ENCODE data around the gene ROBO1. TPM values are rescaled to one million over a fixed set of nuclear protein-coding genes. Genes with fewer than 3 reads are reported as not detected.

ROBO1 gene
- total and polyA plus RNA-seq, 2 of the 8 experiments (the other 6 are each of a cell fraction or from before 2014, with no cell fraction given), result 51.4 to 91.0 TPM

GRCh38 chr3:79203144-79203519, 564.7 kb downstream of the ROBO1 start:
- H4K5ac ChIP-seq (ENCODE audit: insufficient read length, low read depth, low read length), result no peak overlapping the region
- H3K23me2 ChIP-seq (ENCODE audit: low read depth, low read length), result no peaks in the 10 kb centered on the region
- no peak overlapping the region for H3K4ac ChIP-seq (replicated peaks; ENCODE audit: insufficient read length, low read depth, low read length)
- H2AFZ ChIP-seq (ENCODE audit: low read length), result no peak overlapping the region; the same call in 1 of the 2 replicates
- ChIA-PET CTCF (ENCODE audit: partially characterized antibody) (interaction anchor here (1.8 kb wide), 1 partner anchor 9 kb away, joined by 5 read pairs; no protein-coding TSS in a partner anchor), POLR2A (ENCODE audit: partially characterized antibody) (no interaction called here)
- H3K36me3 ChIP-seq (ENCODE audit: control insufficient read depth in 2 of 4, insufficient read depth in 4 of 4, low read length in 3 of 4), result no peaks in the 10 kb centered on the region
- peak overlapping the region in 2 of 4 experiments; percentile 7 to 42; a peak in 5 of 8 replicates for H3K4me3 ChIP-seq (ENCODE audit: extremely low read depth in 1 of 4, insufficient read depth in 2 of 4, low read depth in 3 of 4, low read length in 4 of 4)
- WGBS, 2 experiments (ENCODE audit: extremely low coverage in 1 of 2, insufficient coverage in 1 of 2, insufficient read length in 1 of 2, insufficient replicate concordance in 2 of 2, low coverage in 1 of 2, low lambda C conversion rate in 2 of 2, missing lambda C conversion rate in 1 of 2), result 2% methylated on average over 3 of the region's 3 CpGs; no CpG with 5 or more reads in 1 of the 2 experiments
- no peak overlapping the region for H2BK15ac ChIP-seq (ENCODE audit: low read length)
- no peaks in the 10 kb centered on the region for H4K20me1 ChIP-seq (replicated peaks in 1 of 2; ENCODE audit: control insufficient read depth in 1 of 2, insufficient read depth in 2 of 2, low read length in 2 of 2)
- H2AK5ac ChIP-seq (ENCODE audit: low read depth, low read length), result no peak overlapping the region
- no peaks in the 10 kb centered on the region for H3K79me2 ChIP-seq (ENCODE audit: control insufficient read depth in 1 of 2, insufficient read depth in 2 of 2, low read length in 2 of 2)
- H3K4me1 ChIP-seq (replicated peaks in 1 of 4; ENCODE audit: control insufficient read depth in 3 of 4, insufficient read depth in 4 of 4, low read length in 3 of 4), result peaks cover 2 to 10% (median 6%) of the 10 kb centered on the region in 4 experiments; a peak in 5 of 7 replicates
- no peaks in the 10 kb centered on the region for H3K9me3 ChIP-seq (ENCODE audit: insufficient read depth in 2 of 2, low read depth in 1 of 2, low read length in 1 of 2)
- no peak overlapping the region for H4K91ac ChIP-seq (replicated peaks; ENCODE audit: insufficient read length, low read length)
- no peak overlapping the region for H2BK5ac ChIP-seq (ENCODE audit: low read depth, low read length)
- DNase-seq (ENCODE audit: low read depth in 1 of 2, low spot score in 2 of 2), result no peak
- H2BK20ac ChIP-seq (ENCODE audit: low read length), result no peak overlapping the region; the same call in 1 of the 2 replicates
- H2BK12ac ChIP-seq (ENCODE audit: low read depth, low read length), result no peak overlapping the region; the same call in 1 of the 2 replicates
- no peak overlapping the region for H3K14ac ChIP-seq (ENCODE audit: insufficient read length)
- FAIRE-seq, result peak; percentile 45
- H2BK120ac ChIP-seq (replicated peaks; ENCODE audit: low read depth, low read length), result no peak overlapping the region
- no peaks in the 10 kb centered on the region for H3K79me1 ChIP-seq (ENCODE audit: low read depth, low read length)
- no peak overlapping the region for H3K9ac ChIP-seq (replicated peaks in 1 of 4; ENCODE audit: extremely low read depth in 1 of 4, low read depth in 3 of 4, low read length in 3 of 4)
- H3K23ac ChIP-seq (ENCODE audit: insufficient read length), result no peak overlapping the region
- no peak overlapping the region; the same call in 1 of the 2 replicates for H3K18ac ChIP-seq (ENCODE audit: extremely low read depth, low read length)
- no peak overlapping the region for H4K8ac ChIP-seq (ENCODE audit: extremely low read depth, insufficient read depth, low read length)
- no peak overlapping the region for H3K56ac ChIP-seq (replicated peaks; ENCODE audit: insufficient read length, low read depth, low read length)
- H3K4me2 ChIP-seq (ENCODE audit: insufficient read depth in 1 of 2, low read depth in 2 of 2, low read length in 2 of 2), result peak overlapping the region; percentile 63 to 65
- no peak overlapping the region for H3K27ac ChIP-seq (ENCODE audit: low read depth, low read length)
- H3K27me3 ChIP-seq (replicated peaks in 1 of 4; ENCODE audit: control insufficient read depth in 3 of 4, extremely low read depth in 1 of 4, insufficient read depth in 3 of 4, low read length in 3 of 4), result no peaks in the 10 kb centered on the region
- TF ChIP-seq CBX5 (IDR thresholded peaks at IDR 0.05; ENCODE audit: low read depth, low read length) (no peak), RNF2 (IDR thresholded peaks at IDR 0.05; ENCODE audit: borderline replicate concordance, low read depth, low read length, missing control alignments, poor library complexity, severe bottlenecking) (no peak), ZNF274 (IDR thresholded peaks at IDR 0.05; ENCODE audit: borderline replicate concordance, extremely low read depth, low read length) (no peak), CEBPB (IDR thresholded peaks at IDR 0.05; ENCODE audit: low read depth, low read length) (no peak), KDM1A (IDR thresholded peaks at IDR 0.05; ENCODE audit: borderline replicate concordance, low read length) (no peak), FOSL1 (IDR thresholded peaks at IDR 0.05; ENCODE audit: insufficient read depth, low read depth, low read length) (no peak), EP300 (IDR thresholded peaks at IDR 0.05; ENCODE audit: borderline replicate concordance in 1 of 2, low read depth in 2 of 2, low read length in 2 of 2) (no peak), KDM4A (IDR thresholded peaks at IDR 0.05; ENCODE audit: low read depth, low read length, severe bottlenecking) (no peak), TCF12 (IDR thresholded peaks at IDR 0.05; ENCODE audit: low read depth, low read length) (no peak), PHF8 (conservative IDR thresholded peaks at IDR 0.05; ENCODE audit: low read depth, low read length) (no peak), JUN (IDR thresholded peaks at IDR 0.05; ENCODE audit: low read depth, low read length) (no peak), TBP (IDR thresholded peaks at IDR 0.05; ENCODE audit: low read depth, low read length) (no peak), RFX5 (IDR thresholded peaks at IDR 0.05; ENCODE audit: borderline replicate concordance, low read depth, low read length) (no peak), ASH2L (IDR thresholded peaks at IDR 0.05; ENCODE audit: low read length) (no peak)
